ENCODE measurements around the gene MILR1.
A peak's percentile ranks its signal among the peaks of the same experiment; 100 is the strongest.

DNA sequence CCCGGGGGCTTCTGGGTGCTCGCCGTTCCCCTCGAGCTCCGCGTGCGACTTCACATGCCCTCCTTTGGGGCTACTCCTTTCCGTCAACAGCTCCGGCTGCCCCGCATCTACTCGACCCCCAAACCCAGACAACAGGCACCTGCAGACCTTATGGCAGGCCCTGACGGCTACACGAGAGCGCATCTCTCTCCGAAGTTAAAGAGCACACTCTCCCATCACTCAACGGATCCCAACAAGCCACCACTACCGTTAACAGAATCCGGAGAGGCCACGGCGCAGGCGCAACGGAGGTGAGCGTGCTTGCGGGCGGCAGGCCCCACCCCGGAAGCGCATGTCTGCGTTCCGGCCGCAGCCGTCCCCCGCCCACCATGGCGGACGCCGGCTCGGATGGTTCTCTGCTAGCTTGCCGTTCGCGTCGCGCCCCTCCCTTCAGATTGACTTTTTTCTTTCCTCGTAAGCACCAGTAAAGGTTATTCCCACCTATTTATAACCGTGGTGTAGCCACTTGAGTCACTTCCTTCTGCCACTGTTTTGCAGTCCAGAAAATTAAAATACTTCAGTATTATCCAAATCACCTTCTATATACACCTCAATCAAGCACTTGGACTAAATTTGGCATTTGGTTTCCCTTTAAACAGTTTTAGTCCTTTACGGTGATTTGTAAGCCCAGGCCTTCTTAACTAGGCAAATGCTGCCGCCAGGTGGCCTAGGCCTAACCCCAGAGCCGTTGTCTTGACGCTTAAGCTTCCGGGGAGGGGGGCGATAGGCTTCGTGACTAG is 48.1 kb downstream of the MILR1 start, which contains the start of gene POLG2:
- TF ChIP-seq ZFX (IDR thresholded peaks at IDR 0.05; ENCODE audit: borderline replicate concordance) (no peak), CTCF (IDR thresholded peaks at IDR 0.05) (peak; percentile 68)
